ENCODE results near the gene ACOT7. TPM values are rescaled to one million over a fixed set of nuclear protein-coding genes. Genes with fewer than 3 reads are reported as not detected.

Gene ACOT7
- total RNA-seq, 1 donor from 2014 or later, result 16.1 TPM

DNA sequence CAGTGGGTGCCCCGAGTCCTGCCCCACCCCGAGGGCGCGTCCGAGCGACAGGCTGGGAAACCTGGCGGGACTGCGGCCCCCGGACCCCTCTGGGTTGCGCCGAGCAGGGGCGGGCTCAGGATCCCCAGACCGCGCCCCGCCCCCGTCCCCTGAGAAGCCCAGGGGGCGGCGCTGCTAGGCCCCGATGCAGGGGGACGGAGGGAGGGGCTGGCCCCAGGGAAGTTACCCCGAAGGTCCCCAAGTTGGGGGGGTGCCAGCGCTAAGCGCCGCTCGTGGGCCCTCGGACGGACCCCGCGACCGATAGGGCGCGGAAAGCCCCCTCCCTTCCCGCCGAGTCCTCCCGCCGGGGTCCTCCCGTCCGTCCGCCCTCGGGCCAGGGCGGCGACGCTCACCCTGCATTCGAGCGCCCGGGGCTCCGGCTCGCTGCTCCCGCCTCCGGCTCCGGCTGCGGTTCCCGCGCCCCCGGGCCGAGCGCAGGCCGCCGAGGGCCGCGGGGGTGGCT lies 133.1 kb downstream of the ACOT7 start:
- no peak for DNase-seq (ENCODE audit: low spot score in 2 of 2)
- intact Hi-C loops (cut with DNase I), result no loop called here
- Histone ChIP-seq H3K27ac (no peak overlapping the region), H3K4me1 (peaks cover 0 to 6% of the 10 kb centered on the region in 2 donors), H3K27me3 (peaks cover 7% of the 10 kb centered on the region), H3K4me3 (peak overlapping the region; percentile 64), H3K36me3 (no peaks in the 10 kb centered on the region), H3K9me3 (no peaks in the 10 kb centered on the region)
- TF ChIP-seq, protein P1, sequence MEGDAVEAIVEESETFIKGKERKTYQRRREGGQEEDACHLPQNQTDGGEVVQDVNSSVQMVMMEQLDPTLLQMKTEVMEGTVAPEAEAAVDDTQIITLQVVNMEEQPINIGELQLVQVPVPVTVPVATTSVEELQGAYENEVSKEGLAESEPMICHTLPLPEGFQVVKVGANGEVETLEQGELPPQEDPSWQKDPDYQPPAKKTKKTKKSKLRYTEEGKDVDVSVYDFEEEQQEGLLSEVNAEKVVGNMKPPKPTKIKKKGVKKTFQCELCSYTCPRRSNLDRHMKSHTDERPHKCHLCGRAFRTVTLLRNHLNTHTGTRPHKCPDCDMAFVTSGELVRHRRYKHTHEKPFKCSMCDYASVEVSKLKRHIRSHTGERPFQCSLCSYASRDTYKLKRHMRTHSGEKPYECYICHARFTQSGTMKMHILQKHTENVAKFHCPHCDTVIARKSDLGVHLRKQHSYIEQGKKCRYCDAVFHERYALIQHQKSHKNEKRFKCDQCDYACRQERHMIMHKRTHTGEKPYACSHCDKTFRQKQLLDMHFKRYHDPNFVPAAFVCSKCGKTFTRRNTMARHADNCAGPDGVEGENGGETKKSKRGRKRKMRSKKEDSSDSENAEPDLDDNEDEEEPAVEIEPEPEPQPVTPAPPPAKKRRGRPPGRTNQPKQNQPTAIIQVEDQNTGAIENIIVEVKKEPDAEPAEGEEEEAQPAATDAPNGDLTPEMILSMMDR (IDR thresholded peaks at IDR 0.05), result no peak

DNA sequence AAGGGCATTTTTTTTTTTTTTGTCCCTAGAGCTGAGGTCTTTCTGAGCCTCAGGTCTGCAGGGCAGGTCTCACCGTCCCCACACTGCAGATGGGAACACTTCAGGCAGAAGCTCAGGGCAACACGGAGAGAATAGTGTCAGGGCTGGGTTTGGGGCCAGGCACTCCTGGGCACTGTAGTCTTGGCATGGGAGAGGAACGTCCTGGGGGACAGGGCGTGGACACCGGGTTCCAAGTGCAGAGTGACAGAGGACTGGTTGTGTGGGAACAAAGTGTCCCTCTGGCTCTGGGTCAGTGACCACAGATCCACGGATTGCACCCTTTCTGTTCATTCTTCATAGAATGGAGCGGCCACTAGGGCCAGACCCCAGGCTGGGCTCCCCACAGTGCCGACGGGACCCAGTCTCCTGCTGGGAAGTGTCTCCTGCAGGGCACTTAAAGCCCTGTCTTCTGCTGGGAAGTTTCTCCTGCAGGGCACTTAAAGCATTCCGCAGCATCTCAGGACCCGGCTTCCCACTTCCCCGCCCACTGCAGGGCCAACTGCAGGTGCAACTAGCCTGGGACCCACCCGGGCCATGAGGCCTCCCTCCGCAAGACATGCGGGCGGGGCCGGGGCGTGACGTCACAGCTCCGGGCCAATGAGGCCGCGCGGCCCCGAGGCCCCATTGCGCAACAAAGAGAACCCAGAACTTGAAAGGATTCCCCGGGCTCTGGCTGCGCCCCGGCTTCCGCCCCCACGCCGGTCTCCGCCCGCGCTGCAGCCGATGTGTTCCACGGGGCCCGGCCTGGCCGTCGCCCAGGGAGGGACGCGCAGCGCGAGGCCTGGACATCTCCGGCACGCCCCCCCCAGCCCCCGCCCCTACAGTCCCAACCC lies 133.8 kb downstream of the ACOT7 start:
- H3K4me1 ChIP-seq, result peaks cover 0 to 6% of the 10 kb centered on the region in 2 donors
- no peak overlapping the region for H3K27ac ChIP-seq
- intact Hi-C loops (cut with DNase I), result no loop called here
- no peaks in the 10 kb centered on the region for H3K9me3 ChIP-seq
- peak; percentile 25 to 87 for DNase-seq (ENCODE audit: low spot score in 2 of 2)
- TF ChIP-seq, protein P1 (IDR thresholded peaks at IDR 0.05), result no peak
- H3K4me3 ChIP-seq, result peak overlapping the region; percentile 64
- H3K36me3 ChIP-seq, result no peaks in the 10 kb centered on the region
- peaks cover 7% of the 10 kb centered on the region for H3K27me3 ChIP-seq

DNA sequence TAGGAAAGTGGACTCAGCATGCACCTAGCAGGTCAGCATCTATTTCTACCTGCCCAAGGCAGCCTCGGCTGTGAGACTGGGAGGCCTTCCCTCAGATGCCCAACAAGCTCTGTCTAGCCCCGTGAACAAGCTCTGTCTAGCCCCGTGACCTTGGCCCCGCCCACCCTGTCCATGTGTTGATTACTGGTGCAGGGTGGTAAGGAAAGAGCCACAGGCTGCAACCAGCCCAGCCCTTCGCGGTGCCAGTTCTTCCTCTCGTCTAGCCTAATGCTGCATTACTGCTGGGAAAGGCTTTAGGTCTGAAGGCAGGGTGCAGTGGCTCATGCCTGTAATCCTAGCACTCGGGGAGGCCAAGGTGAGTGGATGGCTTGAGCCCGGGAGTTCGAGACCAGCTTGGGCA lies 134.9 kb downstream of the ACOT7 start:
- intact Hi-C loops (cut with DNase I), result no loop called here
- H3K27me3 ChIP-seq, result peaks cover 7% of the 10 kb centered on the region
- no peak overlapping the region for H3K27ac ChIP-seq
- TF ChIP-seq, protein P1 (IDR thresholded peaks at IDR 0.05), result no peak
- H3K4me3 ChIP-seq, result no peak overlapping the region
- H3K4me1 ChIP-seq, result peaks cover 0 to 6% of the 10 kb centered on the region in 2 donors
- H3K9me3 ChIP-seq, result no peaks in the 10 kb centered on the region
- no peak for DNase-seq (ENCODE audit: low spot score in 2 of 2)
- H3K36me3 ChIP-seq, result no peaks in the 10 kb centered on the region

DNA sequence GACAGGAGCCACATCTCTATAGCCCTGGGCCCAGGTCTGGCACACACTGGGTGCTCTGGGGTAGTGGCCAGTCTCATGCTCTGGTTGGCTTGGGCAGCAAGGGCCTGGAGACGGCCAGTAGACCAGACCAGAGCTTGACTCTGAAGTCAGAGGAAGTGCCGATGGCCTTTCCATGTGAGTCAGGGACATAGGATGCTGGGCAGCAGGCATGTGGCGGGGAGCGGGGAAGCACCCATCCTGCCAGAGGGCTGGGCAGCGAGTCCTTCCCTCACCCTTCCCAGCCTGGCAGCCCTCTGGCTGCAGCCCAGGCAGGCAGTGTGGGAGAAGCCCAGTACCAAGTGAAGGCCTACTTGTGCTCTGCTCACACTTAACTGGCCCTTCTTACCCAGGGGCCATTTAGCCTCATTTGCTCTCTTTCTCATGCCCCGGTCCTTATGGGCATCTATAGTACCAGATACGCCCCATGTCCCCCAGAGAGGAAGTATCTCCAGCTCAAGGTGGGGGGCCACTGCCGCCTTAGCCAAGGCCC lies 136.0 kb downstream of the ACOT7 start:
- no peaks in the 10 kb centered on the region for H3K36me3 ChIP-seq
- H3K27ac ChIP-seq, result no peak overlapping the region
- H3K9me3 ChIP-seq, result no peaks in the 10 kb centered on the region
- H3K27me3 ChIP-seq, result peaks cover 7% of the 10 kb centered on the region
- no peak for DNase-seq (ENCODE audit: low spot score in 2 of 2)
- intact Hi-C loops (cut with DNase I), result no loop called here
- no peak overlapping the region for H3K4me3 ChIP-seq
- TF ChIP-seq, protein P1 (IDR thresholded peaks at IDR 0.05), result no peak
- H3K4me1 ChIP-seq, result peaks cover 0 to 6% of the 10 kb centered on the region in 2 donors

DNA sequence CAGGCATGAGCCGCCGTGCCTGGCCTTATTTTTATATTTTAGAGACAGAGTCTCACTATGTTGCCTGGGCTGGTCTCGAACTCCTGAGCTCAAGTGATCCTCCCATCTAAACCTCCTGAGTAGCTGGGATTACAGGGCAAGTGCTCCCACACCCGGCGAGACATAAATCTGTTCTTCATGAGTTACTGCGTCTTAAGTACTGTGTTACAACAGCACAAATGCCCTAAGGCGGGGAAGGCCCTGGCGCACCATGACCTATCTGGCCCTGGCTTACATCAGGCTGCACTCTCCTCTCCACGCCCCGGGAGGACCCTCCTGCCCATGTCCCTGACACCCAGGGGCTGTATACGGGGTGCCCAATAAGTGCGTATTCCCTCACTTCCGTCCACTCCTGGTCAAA lies 136.9 kb downstream of the ACOT7 start:
- Histone ChIP-seq H3K27ac (no peak overlapping the region), H3K4me3 (no peak overlapping the region), H3K36me3 (no peaks in the 10 kb centered on the region), H3K9me3 (no peaks in the 10 kb centered on the region), H3K4me1 (peaks cover 0 to 6% of the 10 kb centered on the region in 2 donors), H3K27me3 (peaks cover 7% of the 10 kb centered on the region)
- DNase-seq (ENCODE audit: low spot score in 2 of 2), result no peak
- intact Hi-C loops (cut with DNase I), result no loop called here
- TF ChIP-seq, protein P1 (IDR thresholded peaks at IDR 0.05), result no peak

All from ascending aorta (tissue), 2 donors.